Common myeloid progenitor, CD34-positive (primary cell): Measurements from ENCODE around the gene CHI3L2. TPM values are rescaled to one million over a fixed set of nuclear protein-coding genes. Genes with fewer than 3 reads are reported as not detected.

ENCODE experiments used
- CTCF ChIA-PET: fragments of 350-600 bp; sonication (Branson Sonifier 250); formaldehyde crosslinking; loops from one replicate; lab custom pipeline; 2021; ENCODE audit warnings: antibody characterized with exemption; lab: Charles Lee
- POLR2A ChIA-PET: fragments of 350-600 bp; sonication (Branson Sonifier 250); formaldehyde crosslinking; loops from one replicate; lab custom pipeline; 2021; ENCODE audit warnings: antibody characterized with exemption; lab: Charles Lee
- DNase-seq, 3 donors: peaks; one replicate each; pipeline versions ENCODE4 v3.0.0 to v3.0.0-alpha.2; 2013
- H3K27ac ChIP-seq, 2 experiments: 1 replicate in 1 of 2; 2 replicates in 1 of 2; pipeline ENCODE4 v1.7.0; 2013; ENCODE audit warnings: inconsistent platforms in 2 of 2, low read length in 2 of 2, mild to moderate bottlenecking in 2 of 2, low read depth in 1 of 2, moderate library complexity in 1 of 2; ENCODE audit not compliant: severe bottlenecking in 2 of 2, insufficient read depth in 1 of 2, poor library complexity in 1 of 2
- H3K27me3 ChIP-seq, 5 experiments: replicated peaks in 2 of 5; 1 replicate in 3 of 5; 2 replicates in 2 of 5; pipeline versions ENCODE4 v1.6.1 to v1.7.0; 2013; ENCODE audit warnings: low read length in 4 of 5, mild to moderate bottlenecking in 2 of 5, moderate library complexity in 2 of 5, inconsistent platforms in 1 of 5; ENCODE audit not compliant: insufficient read depth in 5 of 5, control insufficient read depth in 4 of 5
- H3K36me3 ChIP-seq, 4 experiments: 1 replicate in 2 of 4; 2 replicates in 2 of 4; pipeline versions ENCODE4 v1.6.1 to v1.7.0; 2013; ENCODE audit warnings: low read length in 3 of 4, control low read depth in 1 of 4, mild to moderate bottlenecking in 1 of 4; ENCODE audit not compliant: control insufficient read depth in 4 of 4, insufficient read depth in 4 of 4
- H3K4me1 ChIP-seq, 4 experiments: 1 replicate in 3 of 4; 2 replicates in 1 of 4; pipeline versions ENCODE4 v1.6.1 to v1.7.1; 2013; ENCODE audit warnings: low read length in 3 of 4, mild to moderate bottlenecking in 3 of 4, control low read depth in 1 of 4, inconsistent platforms in 1 of 4, moderate library complexity in 1 of 4; ENCODE audit not compliant: control insufficient read depth in 4 of 4, insufficient read depth in 4 of 4; ENCODE audit errors: control extremely low read depth in 1 of 4
- H3K4me3 ChIP-seq, 7 experiments: 1 replicate in 4 of 7; 2 replicates in 3 of 7; pipeline versions ENCODE4 v1.5.1 to v1.7.0; 2013; ENCODE audit warnings: mild to moderate bottlenecking in 7 of 7, low read length in 6 of 7, moderate library complexity in 6 of 7, inconsistent platforms in 2 of 7, low read depth in 2 of 7, control low read depth in 1 of 7; ENCODE audit not compliant: insufficient read depth in 4 of 7, control insufficient read depth in 1 of 7; ENCODE audit errors: extremely low read depth in 1 of 7
- H3K9me3 ChIP-seq, 5 experiments: 1 replicate in 4 of 5; 2 replicates in 1 of 5; pipeline versions ENCODE4 v1.6.1 to v1.7.1; 2013; ENCODE audit warnings: low read length in 4 of 5, mild to moderate bottlenecking in 2 of 5, inconsistent platforms in 1 of 5, low read depth in 1 of 5, moderate library complexity in 1 of 5; ENCODE audit not compliant: control insufficient read depth in 4 of 5, insufficient read depth in 2 of 5; ENCODE audit errors: control extremely low read depth in 1 of 5
- WGBS: methylation state at CpG from one replicate; pipeline ENCODE4 v1.1.5; 2013; ENCODE audit not compliant: insufficient coverage; 5-methylcytosine and 5-hydroxymethylcytosine counted together
- polyA plus RNA-seq: library from polyadenylated mRNA; unstranded; fragments of 120-200 nt; gene quantifications from one replicate; pipeline ENCODE4 v1.2.1, GENCODE V29; 2013

CHI3L2 gene
- 0.63 TPM for polyA plus RNA-seq

DNA sequence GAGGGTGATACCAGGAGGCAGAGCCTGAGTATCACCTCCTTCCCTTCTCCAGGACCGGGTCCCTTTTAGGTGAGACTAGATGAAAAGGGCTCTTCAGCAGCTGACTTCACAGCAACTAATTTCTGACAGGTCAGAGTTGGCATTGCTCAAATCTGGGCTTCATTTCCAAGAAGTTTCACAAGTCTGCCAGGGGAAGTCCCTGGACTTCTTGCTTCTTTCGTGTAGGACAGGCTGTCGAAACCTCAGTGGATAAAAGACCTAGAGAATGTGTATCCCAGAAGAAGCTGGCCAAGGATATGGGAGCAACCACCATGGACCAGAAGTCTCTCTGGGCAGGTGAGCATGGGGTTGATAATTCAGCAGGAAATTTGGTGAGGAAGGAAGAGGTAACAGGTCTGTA is at the start of gene CHI3L2:
Gene CHI3L2 (plus strand): TSS at position 280 of the 400 bp plus-strand sequence. CDS start 17 bp downstream, at position 297.
- H3K4me1 ChIP-seq: peaks cover 4 to 8% (median 7%) of the 10 kb centered on the region in 4 experiments

DNA sequence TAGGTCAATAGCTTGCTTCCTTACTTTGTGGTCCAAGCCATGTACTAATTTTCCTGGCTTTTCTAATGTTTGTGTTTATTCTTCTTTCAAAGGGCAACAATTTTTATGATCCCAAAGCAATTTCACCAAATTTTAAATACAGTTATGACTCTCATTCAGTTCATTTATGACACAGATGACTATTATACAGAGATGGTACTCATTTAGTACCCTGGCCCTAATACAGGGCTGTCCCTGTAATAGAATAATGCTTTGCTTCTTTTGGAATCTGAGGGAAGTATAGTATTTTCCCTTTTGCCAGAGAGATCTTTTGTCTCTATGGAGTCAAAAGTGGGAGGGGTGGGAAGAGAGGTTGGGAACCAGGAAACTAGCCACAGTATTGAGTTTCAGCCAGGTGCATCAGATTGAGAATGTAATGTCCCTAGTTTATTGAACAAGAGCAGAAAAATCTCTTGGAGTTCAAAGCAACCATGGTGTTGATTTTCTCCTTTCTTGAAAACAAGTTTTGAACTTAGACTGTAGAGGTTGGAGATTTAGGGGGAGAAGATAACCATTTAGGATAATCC is 47.5 kb upstream of the CHI3L2 start:
- Histone ChIP-seq H3K36me3 (peaks cover 16 to 51% (median 37%) of the 10 kb centered on the region in 4 experiments), H3K27ac (no peak overlapping the region), H3K27me3 (no peaks in the 10 kb centered on the region), H3K4me1 (peaks cover 0 to 4% (median 0%) of the 10 kb centered on the region in 4 experiments), H3K9me3 (no peaks in the 10 kb centered on the region), H3K4me3 (no peak overlapping the region)
- ChIA-PET POLR2A (no interaction called here), CTCF (no interaction called here)
- no peak for DNase-seq

More for the DNA sequence above, at the start of gene CHI3L2:
- H3K27ac ChIP-seq: no peak within 1 kb of the TSS
- 100% methylated on average over 3 of the region's 3 CpGs for WGBS
- no peak for DNase-seq
- no peaks in the 10 kb centered on the region for H3K27me3 ChIP-seq
- POLR2A ChIA-PET: no interaction called here
- no peak within 1 kb of the TSS for H3K4me3 ChIP-seq
- CTCF ChIA-PET: interaction anchor here (0.8 to 3.2 kb wide), 4 partner anchors 12 to 174 kb away, joined by 3 to 10 read pairs (median 4); no protein-coding TSS in a partner anchor
- no peaks in the 10 kb centered on the region for H3K9me3 ChIP-seq
- no peaks in the 10 kb centered on the region for H3K36me3 ChIP-seq

- H3K9me3 ChIP-seq: no peaks in the 10 kb centered on the region
- DNase-seq: no peak
- peaks cover 0 to 11% (median 0%) of the 10 kb centered on the region in 4 experiments for H3K4me1 ChIP-seq
- 100% methylated on average over 1 of the region's 2 CpGs for WGBS
- H3K27me3 ChIP-seq: no peaks in the 10 kb centered on the region
- ChIA-PET POLR2A (no interaction called here), CTCF (interaction anchor here (0.8 to 1.6 kb wide), 2 partner anchors 9 to 49 kb away, joined by 3 to 6 read pairs; no protein-coding TSS in a partner anchor)
- no peak overlapping the region for H3K27ac ChIP-seq
- H3K4me3 ChIP-seq: no peak overlapping the region
- peaks cover 14 to 60% (median 40%) of the 10 kb centered on the region in 4 experiments for H3K36me3 ChIP-seq
Measured at GRCh38 chr1:111182052-111182451, 45.5 kb upstream of the CHI3L2 start.

DNA sequence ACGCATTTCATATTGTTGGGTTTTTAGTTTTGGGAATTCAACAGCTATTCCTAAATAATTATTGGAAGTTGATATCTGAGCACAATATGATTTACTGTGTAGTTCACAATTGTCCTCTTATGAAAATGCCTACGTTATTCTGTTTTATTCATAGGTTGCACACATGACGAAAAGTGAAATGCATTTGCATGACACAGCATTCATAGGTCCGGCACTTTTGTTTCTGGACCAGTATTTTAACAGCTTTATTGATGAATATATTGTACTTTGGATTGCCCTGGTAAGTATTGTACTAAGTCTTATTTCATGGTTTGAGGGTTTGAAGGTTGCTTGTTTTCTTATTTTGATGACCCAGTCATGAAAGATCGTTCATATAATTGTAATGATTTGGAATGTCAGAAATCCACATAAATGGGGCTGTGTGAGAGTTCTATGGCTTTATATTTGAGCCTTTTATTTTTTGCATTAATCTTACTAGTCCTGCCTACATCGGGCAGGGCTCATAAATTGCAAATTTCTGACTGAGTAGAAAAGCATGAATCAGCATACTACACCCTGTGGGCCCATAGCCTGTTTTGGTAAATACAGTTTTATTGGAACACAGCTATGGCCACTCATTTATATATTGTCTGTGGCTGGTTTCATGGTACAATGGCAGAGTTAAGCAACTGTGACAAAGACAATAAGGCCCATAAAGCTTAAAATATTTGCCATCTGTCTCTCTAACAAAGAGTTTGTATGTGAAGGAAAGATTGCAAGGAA is 44.0 kb upstream of the CHI3L2 start:
- no peak overlapping the region for H3K27ac ChIP-seq
- 100% methylated on average over 3 of the region's 6 CpGs for WGBS
- H3K9me3 ChIP-seq: no peaks in the 10 kb centered on the region

DNA sequence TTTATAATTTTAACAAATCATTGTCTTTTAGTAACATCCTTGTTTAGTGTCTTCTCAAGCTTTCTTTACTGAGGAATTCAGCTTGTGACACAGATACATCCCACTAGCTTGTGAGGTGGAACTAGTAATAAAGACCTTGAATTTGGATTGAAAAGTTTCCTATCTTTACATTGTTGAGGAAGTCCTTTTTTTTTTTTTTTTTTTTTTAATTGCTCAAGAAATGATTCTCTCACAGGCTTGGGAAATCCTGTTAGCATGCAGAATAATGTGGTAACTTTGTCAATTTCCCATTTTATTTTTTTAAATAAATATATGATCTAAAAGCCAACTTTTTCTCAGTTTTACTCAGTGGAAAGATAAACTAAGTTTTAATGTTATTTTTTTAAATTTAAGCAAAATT is 42.9 kb upstream of the CHI3L2 start:
- Histone ChIP-seq H3K4me3 (no peak overlapping the region), H3K27ac (no peak overlapping the region), H3K27me3 (no peaks in the 10 kb centered on the region), H3K36me3 (peaks cover 14 to 66% (median 53%) of the 10 kb centered on the region in 4 experiments), H3K4me1 (peaks cover 0 to 11% (median 2%) of the 10 kb centered on the region in 4 experiments), H3K9me3 (no peaks in the 10 kb centered on the region)
- POLR2A ChIA-PET: no interaction called here
- DNase-seq: no peak
- CTCF ChIA-PET: interaction anchor here (1.1 kb wide), 1 partner anchor 12 kb away, joined by 3 read pairs; no protein-coding TSS in a partner anchor

More for the DNA sequence above, 44.0 kb upstream of the CHI3L2 start:
- ChIA-PET CTCF (interaction anchor here (1.0 to 1.6 kb wide), 4 partner anchors 8 to 19 kb away, joined by 3 to 6 read pairs (median 4); no protein-coding TSS in a partner anchor), POLR2A (no interaction called here)
- no peak for DNase-seq
- Histone ChIP-seq H3K36me3 (peaks cover 14 to 64% (median 46%) of the 10 kb centered on the region in 4 experiments), H3K4me3 (no peak overlapping the region), H3K4me1 (peaks cover 0 to 11% (median under 1%) of the 10 kb centered on the region in 4 experiments), H3K27me3 (no peaks in the 10 kb centered on the region)

GRCh38 chr1:111190931-111191451 is 36.5 kb upstream of the CHI3L2 start:
- ChIA-PET POLR2A (interaction anchor here (0.6 kb wide), 1 partner anchor 197 kb away, joined by 4 read pairs; no protein-coding TSS in a partner anchor), CTCF (interaction anchor here (0.6 to 1.4 kb wide), 6 partner anchors 8 to 209 kb away, joined by 3 to 6 read pairs (median 3); partner anchors contain the start of genes CEPT1 and DRAM2)
- Histone ChIP-seq H3K4me1 (peaks cover 6 to 25% (median 14%) of the 10 kb centered on the region in 4 experiments), H3K27me3 (no peaks in the 10 kb centered on the region), H3K36me3 (peaks cover 11 to 73% (median 31%) of the 10 kb centered on the region in 4 experiments), H3K4me3 (no peak overlapping the region), H3K27ac (peak overlapping the region in 1 of 2 experiments; percentile 4), H3K9me3 (no peaks in the 10 kb centered on the region)
- no peak for DNase-seq
- 100% methylated on average over 2 of the region's 2 CpGs for WGBS
